ENCODE results near the gene MYCN.
"Not testable (repeated sequence)": the region's sequence is repeated elsewhere in the genome, so short reads cannot be mapped to it uniquely, and the experiment has no call there.

Gene MYCN

DNA sequence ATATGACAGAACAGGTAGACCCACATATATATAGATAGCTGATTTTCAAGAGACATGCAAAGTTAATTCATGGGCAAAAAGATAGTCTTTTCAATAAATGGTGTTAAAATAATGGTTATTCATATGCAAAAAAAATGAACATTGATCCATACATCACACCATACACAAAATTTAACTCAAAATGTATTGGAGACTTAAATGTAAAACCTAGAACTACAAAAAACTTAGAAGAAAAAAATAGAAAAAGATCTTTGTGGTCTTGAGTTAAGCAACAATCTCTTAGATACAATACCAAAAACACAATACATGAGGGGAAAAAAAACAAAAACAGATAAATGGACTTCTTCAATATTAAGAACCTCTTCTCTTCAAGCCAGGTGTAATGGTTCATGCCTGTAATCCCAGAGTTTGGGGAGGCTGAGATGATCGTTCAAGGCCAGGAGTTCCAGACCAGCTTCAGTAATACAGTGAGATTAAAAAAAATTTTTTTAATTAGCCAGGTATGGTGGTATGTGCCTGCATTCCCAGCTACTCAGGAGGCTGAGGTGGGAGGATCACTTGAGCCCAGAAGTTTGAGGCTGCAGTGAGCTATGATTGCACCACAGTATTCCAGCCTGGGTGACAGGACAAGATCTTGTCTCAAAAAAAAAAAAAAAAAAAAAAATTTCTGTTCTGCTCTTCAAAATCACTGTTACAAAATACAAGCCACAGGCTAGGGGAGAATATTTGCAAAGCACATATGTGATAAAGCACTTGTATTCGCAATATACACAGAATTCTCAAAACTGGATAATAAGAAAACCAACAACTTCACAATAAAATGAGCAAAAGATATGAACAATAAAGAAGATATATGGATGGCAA, 32.7 kb upstream of the MYCN start:
- no peak for DNase-seq (ENCODE audit: low read depth in 2 of 2)

DNA sequence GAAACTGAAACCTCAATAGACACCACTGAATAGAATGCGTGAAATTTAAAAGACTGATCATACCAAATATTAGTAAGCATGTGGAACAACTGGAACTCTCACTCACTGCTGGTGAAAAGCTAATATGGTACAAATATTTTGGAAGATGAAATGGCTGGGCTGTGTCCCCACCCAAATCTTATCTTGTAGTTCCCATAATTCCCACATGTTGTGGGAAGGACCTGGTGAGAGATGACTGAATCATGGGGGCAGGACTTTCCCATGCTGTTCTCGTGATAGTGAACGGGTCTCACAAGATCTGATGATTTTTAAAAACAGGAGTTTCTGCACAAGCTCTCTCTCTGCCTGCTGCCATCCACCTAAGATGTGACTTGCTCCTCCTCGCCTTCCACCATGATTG, 32.0 kb upstream of the MYCN start:
- DNase-seq (ENCODE audit: low read depth in 2 of 2) = no peak

DNA sequence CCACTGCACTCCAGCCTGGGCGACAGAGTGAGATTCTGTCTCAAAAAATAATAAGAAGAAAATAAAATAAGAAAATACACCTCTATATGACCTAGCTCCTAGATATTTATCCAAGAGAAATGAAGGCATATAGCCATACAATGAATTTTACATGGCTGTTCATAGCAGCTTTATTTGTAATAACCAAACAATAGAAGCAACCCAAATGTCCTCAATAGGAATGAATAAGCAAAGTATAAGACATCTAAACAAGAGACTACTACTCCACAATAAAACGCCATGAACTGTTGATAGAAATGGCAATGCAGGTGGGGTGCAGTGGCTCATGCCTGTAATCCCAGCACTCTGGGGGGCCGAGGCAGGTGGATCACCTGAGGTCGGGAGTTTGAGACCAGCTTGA, 31.2 kb upstream of the MYCN start:
- no peak for DNase-seq (ENCODE audit: low read depth in 2 of 2)

DNA sequence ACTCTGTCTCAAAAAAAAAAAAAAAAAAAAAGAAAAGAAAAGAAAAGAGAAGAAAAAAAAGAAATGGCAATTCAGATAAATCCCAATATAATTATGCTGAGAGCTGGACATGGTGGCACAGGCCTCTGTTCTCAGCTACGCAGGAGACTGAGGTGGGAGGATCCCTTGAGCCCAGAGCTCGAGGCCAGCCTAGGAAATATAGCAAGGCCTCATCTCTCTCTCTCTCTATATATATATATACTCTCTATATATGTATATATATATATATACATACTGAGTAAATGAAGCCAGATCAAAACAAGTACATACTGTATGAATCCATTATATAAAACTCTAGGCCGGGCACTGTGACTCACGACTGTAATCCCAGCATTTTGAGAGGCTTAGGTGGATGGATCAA, 30.6 kb upstream of the MYCN start:
- no peak for DNase-seq (ENCODE audit: low read depth in 2 of 2)

DNA sequence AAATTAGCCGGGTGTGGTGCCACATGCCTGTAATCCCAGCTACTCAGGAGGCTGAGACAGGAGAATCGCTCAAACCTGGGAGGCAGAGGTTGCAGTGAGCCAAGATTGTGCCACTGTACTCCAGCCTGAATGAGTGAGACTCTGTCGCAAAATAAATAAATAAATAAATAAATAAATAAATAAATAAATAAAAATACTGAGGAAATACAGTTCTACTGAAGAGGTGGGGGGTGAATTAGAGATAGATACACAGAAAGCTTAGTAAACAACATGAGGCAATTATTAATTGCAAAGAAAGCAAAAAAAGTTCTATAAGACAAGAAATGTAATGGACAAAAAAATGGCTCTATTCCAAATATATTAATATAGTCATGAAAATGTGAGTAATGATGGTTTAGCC, 29.1 kb upstream of the MYCN start:
- not testable (repeated sequence) for DNase-seq (ENCODE audit: low read depth in 2 of 2)

DNA sequence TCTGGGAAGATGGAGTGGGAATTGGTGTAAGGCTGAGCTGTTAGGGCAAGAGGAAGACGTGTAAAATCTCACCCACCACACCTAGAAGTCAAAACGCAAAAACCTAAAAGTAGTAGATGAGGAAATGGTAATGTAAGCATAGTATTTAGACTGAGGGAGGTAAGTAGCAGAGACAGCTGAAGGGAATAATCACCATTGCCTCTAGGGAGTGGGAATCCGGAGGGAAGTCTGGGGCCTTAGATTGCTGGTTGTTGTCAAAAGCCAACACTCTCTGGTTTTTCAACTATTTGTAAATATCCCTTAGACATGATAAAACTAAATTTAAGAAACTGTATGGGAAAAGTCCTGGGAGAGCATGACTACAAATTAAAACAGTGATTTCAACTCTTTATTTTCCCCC, 28.7 kb upstream of the MYCN start:
- no peak for DNase-seq (ENCODE audit: low read depth in 2 of 2)

DNA sequence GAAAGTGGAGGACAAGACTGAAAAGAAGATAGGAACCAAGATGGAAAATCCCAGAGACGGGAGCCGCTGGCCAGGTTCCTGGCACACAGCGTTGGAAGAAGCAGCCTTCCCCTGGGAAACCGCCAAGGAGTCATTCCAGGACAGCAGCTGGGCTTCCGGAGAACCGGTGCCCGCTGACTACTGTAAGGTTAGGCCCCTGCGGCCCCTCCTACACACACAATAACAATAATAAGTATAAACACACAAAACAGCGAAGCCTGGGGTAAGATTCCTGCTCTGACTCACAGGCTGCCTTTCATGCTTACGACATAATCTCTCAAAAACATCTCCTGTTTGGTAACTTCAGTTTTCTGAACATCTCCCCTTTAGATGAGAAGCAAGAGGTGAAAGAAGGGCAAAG, 28.1 kb upstream of the MYCN start:
- no peak for DNase-seq (ENCODE audit: low read depth in 2 of 2)

DNA sequence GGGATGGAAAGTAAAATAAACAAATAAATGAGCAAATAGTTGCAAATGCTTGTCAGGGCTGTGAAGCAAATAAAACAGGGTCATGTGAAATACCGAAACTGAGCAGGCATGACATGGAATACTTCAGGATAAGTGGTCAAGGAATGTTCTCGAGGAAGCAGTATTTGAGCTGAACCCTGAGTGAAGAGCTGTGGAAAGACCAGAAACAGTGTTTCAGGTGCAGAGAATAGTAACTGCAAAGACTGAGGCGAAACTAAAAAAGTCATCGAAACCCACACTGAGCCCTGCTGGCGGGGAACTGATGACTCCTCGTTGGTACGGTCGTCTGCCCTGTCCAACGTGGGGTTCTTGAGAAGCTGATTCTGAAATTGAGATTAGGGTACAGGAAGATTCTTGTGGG, 27.2 kb upstream of the MYCN start:
- no peak for DNase-seq (ENCODE audit: low read depth in 2 of 2)

DNA sequence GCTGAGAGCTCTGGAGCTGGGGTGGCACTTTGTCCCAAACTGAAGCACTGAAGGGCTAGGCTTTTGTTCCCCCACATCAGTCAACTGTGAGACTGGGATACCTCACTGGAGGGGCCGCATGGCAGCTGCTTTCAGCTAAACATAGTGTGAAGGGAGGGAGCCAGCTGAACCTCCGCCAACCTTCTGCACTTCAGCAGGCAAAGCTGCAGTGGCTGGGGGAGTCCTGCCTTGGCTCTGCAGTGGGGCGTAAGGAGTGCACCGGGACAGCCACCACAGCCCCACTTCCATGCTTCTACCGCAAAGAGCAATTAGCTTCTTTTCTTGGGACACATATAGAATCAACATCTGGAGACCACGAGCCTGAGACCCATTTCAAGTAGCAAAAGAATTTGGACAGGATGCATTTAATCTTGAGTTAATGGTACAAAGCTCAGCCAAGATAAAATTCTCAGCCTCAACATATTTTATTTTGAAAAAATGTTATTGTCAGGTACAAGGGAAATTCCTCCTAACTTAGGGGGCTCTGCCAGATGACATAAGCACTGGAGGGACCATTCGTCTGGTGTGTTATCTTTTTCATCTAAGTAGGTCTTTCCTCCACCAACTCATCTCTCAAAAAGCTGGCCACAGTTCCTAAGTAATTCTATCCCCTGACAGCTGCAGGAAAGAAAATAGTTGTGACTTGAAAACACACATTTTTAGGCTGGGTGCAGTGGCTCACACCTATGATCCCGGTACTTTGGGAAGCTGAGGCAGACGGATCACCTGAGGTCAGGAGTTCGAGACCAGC, 25.6 kb upstream of the MYCN start:
- DNase-seq (ENCODE audit: low read depth in 2 of 2) = no peak

DNA sequence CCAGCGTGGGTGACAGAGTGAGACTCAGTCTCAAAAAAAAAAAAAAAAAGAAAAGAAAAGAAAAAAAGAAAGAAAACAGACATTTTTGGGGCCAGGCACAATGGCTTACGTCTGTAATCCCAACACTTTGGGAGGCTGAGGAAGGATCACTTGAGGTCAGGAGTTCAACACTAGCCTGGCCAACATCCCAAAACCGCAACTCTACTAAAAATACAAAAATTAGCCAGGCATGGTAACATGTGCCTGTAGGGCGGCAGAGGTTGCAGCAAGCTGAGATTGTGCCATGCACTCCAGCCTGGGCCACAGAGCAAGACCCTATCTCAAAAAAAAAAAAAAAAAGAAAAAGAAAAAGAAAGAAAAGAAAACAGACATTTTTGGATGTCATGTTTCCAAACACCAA, 24.8 kb upstream of the MYCN start:
- not testable (repeated sequence) for DNase-seq (ENCODE audit: low read depth in 2 of 2)

DNA sequence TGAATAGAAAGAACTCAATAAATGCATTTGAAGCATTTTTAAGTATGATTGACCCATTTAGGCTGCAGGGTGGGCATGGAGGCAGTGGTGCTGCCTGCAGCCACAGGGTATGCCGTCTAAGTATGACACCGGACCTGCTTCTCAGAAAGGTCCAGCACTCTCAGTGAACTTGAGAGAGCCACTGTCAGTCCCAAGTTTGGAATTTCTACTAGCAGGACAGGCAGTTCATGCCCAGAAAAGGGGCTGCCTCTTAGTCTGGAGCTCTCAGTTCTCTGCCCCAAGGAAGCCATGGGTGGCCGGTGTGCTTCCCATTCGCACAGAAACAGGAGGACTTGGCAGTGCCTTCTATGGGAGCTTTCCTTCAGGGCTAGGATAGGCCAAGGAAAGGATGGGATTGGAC, 24.0 kb upstream of the MYCN start:
- DNase-seq (ENCODE audit: low read depth in 2 of 2) = no peak

DNA sequence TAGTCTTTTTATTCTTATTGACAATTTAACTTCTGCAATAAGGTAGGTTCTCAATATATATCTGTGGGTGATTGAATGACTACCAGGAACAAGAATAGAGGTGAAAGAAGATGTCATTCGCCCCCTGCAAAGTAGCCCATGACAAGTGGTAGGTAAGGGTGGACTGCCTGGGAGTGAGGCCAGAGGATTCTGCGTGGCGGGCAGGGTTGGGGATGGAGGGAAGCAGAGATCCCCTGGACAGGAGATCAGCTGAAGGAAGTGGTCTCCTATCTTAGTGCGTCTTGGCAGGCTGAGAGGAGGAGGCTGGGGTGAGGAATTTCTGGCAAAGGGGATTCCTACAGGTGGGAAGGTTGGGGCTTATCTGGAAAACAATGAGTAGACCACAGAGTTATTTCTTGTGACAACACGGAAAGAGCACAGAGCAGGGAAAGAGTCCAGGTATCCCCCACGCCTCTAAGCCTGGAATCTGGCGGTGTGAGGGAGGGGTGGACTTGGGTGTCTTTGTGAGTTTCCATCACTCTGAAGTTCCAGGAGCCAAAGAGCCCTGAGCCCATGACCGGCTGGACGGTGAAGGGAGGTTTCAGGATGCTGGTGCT, 21.5 kb upstream of the MYCN start:
- no peak for DNase-seq (ENCODE audit: low read depth in 2 of 2)

DNA sequence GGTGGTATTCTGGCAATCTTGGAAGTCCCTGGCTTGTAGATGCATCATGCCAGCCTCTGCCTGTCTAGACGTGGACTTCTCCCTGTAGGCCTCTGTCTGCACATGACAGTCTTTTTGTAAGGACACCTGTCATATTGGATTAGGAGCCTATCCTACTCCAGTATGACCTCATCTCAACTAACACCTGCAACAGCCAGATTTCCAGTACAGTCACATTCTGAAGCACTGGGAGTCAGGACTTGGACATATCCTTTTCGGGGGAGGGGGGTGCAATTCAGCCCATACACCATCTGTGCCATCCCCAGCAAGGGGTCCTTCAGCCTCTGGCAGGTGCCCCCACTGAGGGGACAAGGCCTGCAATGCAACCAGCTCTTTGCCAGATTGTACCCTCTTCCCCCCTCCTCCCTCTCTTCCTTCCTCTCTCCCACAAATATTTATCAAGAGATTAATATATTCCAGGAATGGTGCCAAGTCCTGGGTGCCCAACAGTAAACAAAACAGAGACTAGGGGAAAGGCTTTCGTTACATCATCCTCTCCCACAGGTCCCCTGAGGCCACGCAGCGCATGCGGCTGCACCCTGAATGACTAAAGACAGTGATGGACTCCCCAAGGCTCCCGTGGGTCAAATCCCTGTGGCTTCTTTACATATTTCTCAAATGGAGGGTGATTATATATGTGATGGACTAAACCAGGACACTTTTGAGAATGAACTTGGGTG, 20.5 kb upstream of the MYCN start:
- no peak for DNase-seq (ENCODE audit: low read depth in 2 of 2)

DNA sequence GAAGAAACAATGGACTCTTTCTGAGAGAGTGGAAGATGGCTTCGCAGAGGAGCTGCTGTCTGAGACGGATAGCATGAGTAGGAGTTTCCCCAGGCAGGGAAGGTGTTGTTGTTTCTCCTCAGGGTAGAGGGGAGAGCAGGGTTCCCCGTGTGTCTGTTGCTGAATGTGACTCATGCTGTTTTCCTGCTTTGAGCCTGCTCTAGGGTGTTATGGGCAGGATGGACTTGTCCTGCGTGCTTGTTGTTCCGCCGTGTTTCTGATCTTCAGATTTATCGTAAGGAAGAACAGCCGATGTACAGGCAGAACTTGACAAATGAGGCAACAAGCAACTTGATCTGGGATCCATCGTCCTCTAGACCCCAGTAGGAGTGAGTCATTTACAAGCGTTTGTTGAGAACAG, 19.7 kb upstream of the MYCN start:
- DNase-seq (ENCODE audit: low read depth in 2 of 2) = no peak

DNA sequence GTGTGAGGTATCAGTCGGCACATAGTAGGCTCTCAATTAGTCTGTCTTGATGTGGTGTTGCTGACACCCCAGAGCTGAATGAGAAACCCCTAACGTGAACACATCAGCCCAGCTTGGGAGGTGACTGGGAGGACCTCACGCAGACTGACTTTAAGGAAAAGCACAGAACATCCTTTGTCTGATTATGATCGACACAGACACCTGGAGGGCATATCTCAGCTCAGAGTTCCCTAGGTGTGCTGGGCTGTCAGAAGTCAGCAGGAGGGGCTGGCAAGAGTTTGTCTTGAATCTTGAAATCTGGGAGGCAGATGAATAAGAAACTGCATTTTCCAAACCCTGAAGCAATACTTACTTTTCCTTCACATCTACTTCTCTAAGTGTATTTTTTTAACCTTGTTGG, 16.8 kb upstream of the MYCN start:
- no peak for DNase-seq (ENCODE audit: low read depth in 2 of 2)

DNA sequence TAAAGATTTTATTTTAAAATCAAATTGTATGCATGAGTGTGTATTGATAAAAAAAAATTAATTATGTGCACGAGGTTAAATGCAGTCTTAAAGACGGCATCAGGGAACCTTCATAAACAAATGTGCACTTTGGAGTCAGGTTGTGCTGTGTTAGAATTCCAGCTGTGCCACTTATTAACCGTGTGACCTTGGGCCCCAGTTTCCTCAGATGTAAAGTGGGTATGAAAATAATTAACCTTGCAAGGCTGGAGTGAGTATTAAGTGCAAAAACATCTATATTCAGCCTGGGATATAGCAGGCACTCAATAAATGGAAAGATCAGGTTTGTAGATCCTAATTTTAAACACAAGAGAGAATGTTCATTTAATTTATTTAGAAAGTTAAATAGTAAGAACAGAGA, 14.5 kb upstream of the MYCN start:
- DNase-seq (ENCODE audit: low read depth in 2 of 2) = no peak

DNA sequence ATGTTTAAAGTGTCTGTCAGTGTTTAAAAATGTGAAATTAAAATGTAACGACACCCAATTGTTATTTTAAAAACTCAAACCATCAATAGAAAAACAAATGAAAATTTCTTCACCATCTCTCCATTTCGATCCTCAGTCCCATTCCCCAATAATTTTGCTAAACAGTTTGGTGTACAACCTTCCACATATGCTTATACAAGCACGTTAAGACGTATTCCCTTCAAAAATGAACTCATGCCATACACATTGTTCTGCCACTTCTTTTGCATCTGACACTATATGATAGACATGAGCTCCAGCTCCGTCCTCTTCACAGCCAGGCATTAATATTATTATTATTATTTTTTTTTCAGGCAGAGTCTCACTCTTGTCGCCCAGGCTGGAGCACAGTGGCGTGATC, 14.1 kb upstream of the MYCN start:
- no peak for DNase-seq (ENCODE audit: low read depth in 2 of 2)

DNA sequence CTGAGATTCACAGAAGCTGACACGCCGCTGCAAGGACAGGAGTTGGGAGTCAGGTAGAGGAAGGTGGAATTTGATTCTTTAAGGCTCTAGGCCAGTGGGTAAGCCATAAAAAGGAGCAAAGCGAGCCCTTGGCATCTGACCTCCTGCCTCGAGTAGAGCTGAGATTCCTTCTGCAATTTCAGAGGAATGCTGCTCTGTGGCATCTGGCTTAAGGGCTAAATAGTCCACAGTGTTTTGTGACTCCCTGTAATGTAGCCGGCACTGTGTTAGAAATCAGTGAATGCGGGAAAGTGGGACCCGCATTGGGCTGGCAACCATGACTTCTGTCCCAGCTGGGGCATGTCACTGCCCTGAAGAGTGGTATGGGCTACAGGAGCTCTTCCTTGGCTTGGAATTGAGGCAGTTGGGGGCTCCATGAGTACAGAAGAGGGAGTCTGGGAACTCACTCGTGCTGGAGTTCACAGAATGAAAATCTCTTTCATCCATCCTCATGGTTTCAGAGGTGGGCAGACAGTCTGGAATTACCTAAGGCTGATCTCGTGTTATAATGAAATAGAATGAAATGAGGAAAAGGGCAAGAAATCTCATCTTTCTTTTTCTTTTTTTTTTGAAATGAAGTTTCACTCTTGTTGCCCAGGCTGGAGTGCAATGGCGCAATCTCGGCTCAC, 12.7 kb upstream of the MYCN start:
- DNase-seq (ENCODE audit: low read depth in 2 of 2) = no peak

DNA sequence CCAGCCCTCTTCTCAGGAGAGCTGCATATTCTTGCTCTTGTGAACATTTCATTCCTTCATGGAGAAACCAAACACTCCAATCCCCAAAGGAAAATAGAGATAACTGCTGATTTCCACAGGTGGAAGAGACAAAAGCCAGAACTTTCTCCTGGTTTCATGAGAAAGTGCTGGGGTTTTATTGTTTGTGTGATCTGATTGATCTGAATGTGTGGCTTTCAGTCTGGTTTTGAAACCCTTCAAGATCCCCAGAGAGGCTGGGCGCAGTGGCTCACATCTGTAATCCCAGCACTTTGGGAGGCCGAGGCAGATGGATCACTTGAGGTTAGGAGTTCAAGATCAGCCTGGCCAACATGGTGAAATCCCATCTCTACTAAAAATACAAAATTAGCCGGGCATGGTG, 11.3 kb upstream of the MYCN start:
- not testable (repeated sequence) for DNase-seq (ENCODE audit: low read depth in 2 of 2)

DNA sequence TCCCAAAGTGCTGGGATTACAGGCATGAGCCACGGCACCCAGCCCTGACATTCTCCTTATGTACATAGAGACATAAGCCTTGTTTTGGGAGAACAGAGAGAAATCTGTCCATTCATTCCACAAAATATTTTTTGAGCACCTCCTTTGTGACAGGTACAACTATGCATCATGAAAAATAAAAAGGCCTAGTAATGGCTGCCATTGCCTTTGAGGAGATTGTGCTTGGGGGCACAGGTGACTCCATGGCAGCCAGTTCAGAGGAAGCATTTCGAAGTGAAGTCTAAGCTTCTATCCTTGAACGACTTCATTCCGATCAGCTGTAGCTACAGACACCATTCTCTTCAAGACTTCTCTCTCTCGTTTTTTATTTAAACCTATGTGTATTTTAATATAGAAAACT, 10.5 kb upstream of the MYCN start:
- DNase-seq (ENCODE audit: low read depth in 2 of 2) = no peak

DNA sequence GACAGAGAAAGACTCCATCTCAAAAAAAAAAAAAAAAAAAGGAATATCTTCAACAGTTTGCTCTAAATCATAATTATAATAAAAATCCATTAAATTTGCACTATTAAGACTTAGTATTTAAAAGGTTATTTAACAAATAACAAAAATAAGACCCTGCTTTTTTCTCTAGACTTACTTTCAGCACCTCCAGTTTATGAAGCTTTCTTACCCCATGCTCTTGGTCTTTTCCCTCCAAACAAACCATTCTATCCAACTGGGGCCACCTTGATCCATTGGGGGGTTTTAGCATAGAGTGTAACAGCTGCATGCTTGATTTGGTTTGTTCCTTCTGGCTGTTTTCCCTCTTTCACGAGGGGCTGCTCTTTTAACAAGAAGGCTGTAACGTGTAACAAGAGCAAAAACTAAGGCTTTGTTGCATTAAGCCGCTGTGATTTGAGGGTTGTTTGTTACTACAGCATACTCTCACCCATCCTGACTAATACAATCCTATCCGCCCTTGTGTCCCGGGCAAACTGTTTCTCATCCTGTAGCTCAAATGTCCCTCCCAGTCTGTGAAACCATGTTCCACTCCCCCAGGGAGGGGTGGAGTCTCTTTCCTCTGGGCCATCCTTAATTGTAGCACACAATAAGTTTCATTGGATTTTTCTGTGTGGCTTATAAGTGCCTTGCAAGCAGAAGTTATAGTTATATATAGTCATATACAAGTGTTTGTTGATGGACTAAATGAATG, 9.6 kb upstream of the MYCN start:
- no peak for DNase-seq (ENCODE audit: low read depth in 2 of 2)

Measured in stimulated activated CD4-positive, alpha-beta T cell treated with anti-CD3 and anti-CD28 coated beads, Interleukin-1b, Interleukin-23, amount 100 ng/mL, for 4 hours (primary cell).